Stomach (tissue), 4 donors: ENCODE data around the gene MYOD1.

Source experiments
- CTCF ChIP-seq, 7 experiments: fragments of 450-650 bp in 4 of 7; fragments of 200-600 bp in 3 of 7; sonication (generic) in 3 of 7; IDR thresholded peaks; one replicate each; pipeline ENCODE4 v1.5.1; 2016 to 2019; ENCODE audit warnings: antibody characterized with exemption in 7 of 7, control low read depth in 2 of 7, mild to moderate bottlenecking in 1 of 7
- EP300 ChIP-seq: sonication (generic); formaldehyde crosslinking; IDR thresholded peaks from one replicate; pipeline ENCODE4 v1.6.1; 2017; ENCODE audit warnings: antibody characterized with exemption
- POLR2A ChIP-seq, 4 donors: fragments of 450-650 bp; IDR thresholded peaks; one replicate each; pipeline ENCODE4 v1.6.1; 2016; ENCODE audit warnings: antibody characterized with exemption in 4 of 4, control low read depth in 2 of 4, mild to moderate bottlenecking in 1 of 4, moderate library complexity in 1 of 4
- POLR2AphosphoS5 ChIP-seq, 3 donors: sonication (generic); formaldehyde crosslinking; IDR thresholded peaks; one replicate each; pipeline ENCODE4 v1.6.1; 2016; ENCODE audit warnings: antibody characterized with exemption in 3 of 3

GRCh38 chr11:17702876-17703275 is 16.5 kb upstream of the MYOD1 start:
- TF ChIP-seq CTCF (IDR thresholded peaks at IDR 0.05) (no peak), POLR2AphosphoS5 (IDR thresholded peaks at IDR 0.05) (no peak), POLR2A (IDR thresholded peaks at IDR 0.05) (no peak), EP300 (no peak)
